ENCODE measurements around the gene KIFC1. TPM values are rescaled to one million over a fixed set of nuclear protein-coding genes. Genes with fewer than 3 reads are reported as not detected.

KIFC1 gene
- total RNA-seq, 2 donors from 2014 or later, result 56.6 to 94.3 TPM

DNA sequence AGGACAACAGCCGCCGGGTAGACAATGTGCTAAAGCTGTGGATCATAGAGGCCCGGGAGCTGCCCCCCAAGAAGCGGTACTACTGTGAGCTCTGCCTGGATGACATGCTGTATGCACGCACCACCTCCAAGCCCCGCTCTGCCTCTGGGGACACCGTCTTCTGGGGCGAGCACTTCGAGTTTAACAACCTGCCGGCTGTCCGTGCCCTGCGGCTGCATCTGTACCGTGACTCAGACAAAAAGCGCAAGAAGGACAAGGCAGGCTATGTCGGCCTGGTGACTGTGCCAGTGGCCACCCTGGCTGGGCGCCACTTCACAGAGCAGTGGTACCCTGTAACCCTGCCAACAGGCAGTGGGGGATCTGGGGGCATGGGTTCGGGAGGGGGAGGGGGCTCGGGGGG, 46.0 kb downstream of the KIFC1 start:
- Mint-ChIP-seq H3K4me1 (peaks cover 14% of the 10 kb centered on the region), H3K27me3 (ENCODE audit: insufficient read depth) (no peaks in the 10 kb centered on the region), H3K27ac (no peak overlapping the region), H3K4me3 (no peak overlapping the region), H3K9me3 (no peaks in the 10 kb centered on the region), H3K36me3 (ENCODE audit: low read depth) (peaks cover 68% of the 10 kb centered on the region)
- Histone ChIP-seq H3K9ac (ENCODE audit: extremely low read depth, low read length, poor library complexity, severe bottlenecking) (no peak overlapping the region), H3K9me3 (ENCODE audit: control insufficient read depth, low read length) (no peaks in the 10 kb centered on the region), H3K4me1 (ENCODE audit: control insufficient read depth, insufficient read depth, low read length) (peaks cover 1% of the 10 kb centered on the region), H3K27ac (ENCODE audit: low read depth, low read length) (no peak overlapping the region), H3K36me3 (ENCODE audit: control insufficient read depth, insufficient read depth, low read length) (peaks cover 53% of the 10 kb centered on the region), H3K27me3 (ENCODE audit: control insufficient read depth, insufficient read depth, low read length, poor library complexity, severe bottlenecking) (no peaks in the 10 kb centered on the region), H3K4me3 (ENCODE audit: low read length) (no peak overlapping the region)
- 95 to 96% methylated on average over 9 to 18 of the region's 18 CpGs for WGBS, 2 experiments (ENCODE audit: insufficient coverage in 1 of 2, insufficient read length in 1 of 2)
- TF ChIP-seq, protein P1, sequence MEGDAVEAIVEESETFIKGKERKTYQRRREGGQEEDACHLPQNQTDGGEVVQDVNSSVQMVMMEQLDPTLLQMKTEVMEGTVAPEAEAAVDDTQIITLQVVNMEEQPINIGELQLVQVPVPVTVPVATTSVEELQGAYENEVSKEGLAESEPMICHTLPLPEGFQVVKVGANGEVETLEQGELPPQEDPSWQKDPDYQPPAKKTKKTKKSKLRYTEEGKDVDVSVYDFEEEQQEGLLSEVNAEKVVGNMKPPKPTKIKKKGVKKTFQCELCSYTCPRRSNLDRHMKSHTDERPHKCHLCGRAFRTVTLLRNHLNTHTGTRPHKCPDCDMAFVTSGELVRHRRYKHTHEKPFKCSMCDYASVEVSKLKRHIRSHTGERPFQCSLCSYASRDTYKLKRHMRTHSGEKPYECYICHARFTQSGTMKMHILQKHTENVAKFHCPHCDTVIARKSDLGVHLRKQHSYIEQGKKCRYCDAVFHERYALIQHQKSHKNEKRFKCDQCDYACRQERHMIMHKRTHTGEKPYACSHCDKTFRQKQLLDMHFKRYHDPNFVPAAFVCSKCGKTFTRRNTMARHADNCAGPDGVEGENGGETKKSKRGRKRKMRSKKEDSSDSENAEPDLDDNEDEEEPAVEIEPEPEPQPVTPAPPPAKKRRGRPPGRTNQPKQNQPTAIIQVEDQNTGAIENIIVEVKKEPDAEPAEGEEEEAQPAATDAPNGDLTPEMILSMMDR (conservative IDR thresholded peaks at IDR 0.05), result no peak
- no peak for DNase-seq

DNA sequence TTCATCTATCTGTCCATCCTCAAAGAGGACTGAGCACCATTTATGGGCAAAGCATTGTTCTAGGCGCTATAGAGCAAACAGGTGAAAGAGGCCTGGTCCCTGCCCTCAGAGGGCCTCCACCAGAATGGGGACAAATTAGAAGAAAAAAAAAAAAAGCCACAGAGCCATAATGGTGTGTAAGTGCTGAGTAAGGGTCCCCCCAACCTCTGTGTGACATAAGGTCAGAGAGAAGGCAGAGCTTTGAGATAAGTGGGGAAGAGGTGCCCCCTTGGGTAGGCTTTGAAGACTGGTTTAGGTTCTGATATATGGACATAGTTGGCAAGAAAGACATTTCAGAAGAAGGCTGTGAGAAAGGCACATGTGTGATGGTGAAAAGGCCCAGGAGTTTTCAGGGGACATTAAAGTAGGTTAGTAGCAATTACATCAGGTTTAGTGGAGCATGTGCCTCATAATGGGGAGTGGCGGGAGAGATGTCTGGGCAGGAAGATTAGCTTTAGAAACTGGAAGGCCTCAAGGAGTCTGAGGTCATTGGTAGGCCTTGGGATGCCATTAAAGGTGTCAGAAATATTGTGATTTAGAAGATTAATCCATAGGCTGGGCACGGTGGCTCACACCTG, 47.5 kb downstream of the KIFC1 start:
- peaks cover 69% of the 10 kb centered on the region for H3K36me3 Mint-ChIP-seq (ENCODE audit: low read depth)
- H3K27ac Mint-ChIP-seq, result no peak overlapping the region
- no peak overlapping the region for H3K4me3 Mint-ChIP-seq
- H3K4me1 ChIP-seq (ENCODE audit: control insufficient read depth, insufficient read depth, low read length), result no peaks in the 10 kb centered on the region
- peaks cover 2% of the 10 kb centered on the region for H3K4me1 Mint-ChIP-seq
- TF ChIP-seq, protein P1 (conservative IDR thresholded peaks at IDR 0.05), result no peak
- no peak for DNase-seq
- no peaks in the 10 kb centered on the region for H3K27me3 Mint-ChIP-seq (ENCODE audit: insufficient read depth)
- H3K9ac ChIP-seq (ENCODE audit: extremely low read depth, low read length, poor library complexity, severe bottlenecking), result no peak overlapping the region
- H3K9me3 Mint-ChIP-seq, result no peaks in the 10 kb centered on the region
- no peak overlapping the region for H3K4me3 ChIP-seq (ENCODE audit: low read length)
- no peaks in the 10 kb centered on the region for H3K9me3 ChIP-seq (ENCODE audit: control insufficient read depth, low read length)
- H3K27me3 ChIP-seq (ENCODE audit: control insufficient read depth, insufficient read depth, low read length, poor library complexity, severe bottlenecking), result no peaks in the 10 kb centered on the region
- peaks cover 65% of the 10 kb centered on the region for H3K36me3 ChIP-seq (ENCODE audit: control insufficient read depth, insufficient read depth, low read length)
- H3K27ac ChIP-seq (ENCODE audit: low read depth, low read length), result no peak overlapping the region
- 95 to 98% methylated on average over 2 to 3 of the region's 3 CpGs for WGBS, 2 experiments (ENCODE audit: insufficient coverage in 1 of 2, insufficient read length in 1 of 2)

DNA sequence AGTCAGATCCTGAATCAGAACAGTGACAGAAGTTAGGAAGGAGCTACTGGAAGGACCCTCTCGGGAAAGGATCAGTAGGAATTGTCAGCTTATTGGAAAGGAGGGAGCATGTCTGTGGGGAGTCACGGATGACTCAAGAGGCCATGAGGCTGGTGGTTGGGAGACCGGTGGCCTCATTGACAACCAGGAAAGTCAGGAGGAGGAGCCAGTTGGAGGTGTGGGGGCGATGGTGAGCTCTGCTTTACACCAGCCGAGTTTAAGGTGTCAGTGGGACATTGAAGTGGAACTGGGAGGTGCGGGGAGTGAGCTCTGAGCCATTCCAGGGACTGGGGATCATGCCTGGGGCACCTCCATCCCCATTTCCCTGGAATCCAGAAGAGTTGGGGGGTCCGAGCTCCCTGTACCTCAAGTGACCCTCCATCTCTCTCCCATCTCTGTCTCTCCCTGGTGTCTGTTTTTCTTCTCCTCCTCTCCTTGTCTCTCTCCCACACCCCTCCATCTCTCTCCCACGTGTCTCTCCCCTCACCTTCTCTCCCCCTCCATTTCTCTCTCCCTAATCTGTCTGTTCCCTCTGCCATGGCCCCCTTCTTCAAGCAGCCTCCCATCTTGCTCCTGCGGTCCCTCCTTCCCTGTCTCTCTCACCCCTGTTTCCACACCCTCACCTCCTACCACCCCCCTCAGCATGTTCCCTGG, 48.5 kb downstream of the KIFC1 start:
- H3K27me3 ChIP-seq (ENCODE audit: control insufficient read depth, insufficient read depth, low read length, poor library complexity, severe bottlenecking), result no peaks in the 10 kb centered on the region
- H3K36me3 ChIP-seq (ENCODE audit: control insufficient read depth, insufficient read depth, low read length), result peaks cover 73% of the 10 kb centered on the region
- TF ChIP-seq, protein P1 (conservative IDR thresholded peaks at IDR 0.05), result no peak
- H3K27me3 Mint-ChIP-seq (ENCODE audit: insufficient read depth), result no peaks in the 10 kb centered on the region
- no peaks in the 10 kb centered on the region for H3K9me3 Mint-ChIP-seq
- no peak for DNase-seq
- WGBS, 2 experiments (ENCODE audit: insufficient coverage in 1 of 2, insufficient read length in 1 of 2), result 88 to 94% methylated on average over 5 to 9 of the region's 9 CpGs
- no peaks in the 10 kb centered on the region for H3K9me3 ChIP-seq (ENCODE audit: control insufficient read depth, low read length)
- H3K4me1 ChIP-seq (ENCODE audit: control insufficient read depth, insufficient read depth, low read length), result no peaks in the 10 kb centered on the region
- H3K4me3 Mint-ChIP-seq, result no peak overlapping the region
- H3K36me3 Mint-ChIP-seq (ENCODE audit: low read depth), result peaks cover 78% of the 10 kb centered on the region
- H3K4me1 Mint-ChIP-seq, result no peaks in the 10 kb centered on the region
- no peak overlapping the region for H3K27ac ChIP-seq (ENCODE audit: low read depth, low read length)
- no peak overlapping the region for H3K9ac ChIP-seq (ENCODE audit: extremely low read depth, low read length, poor library complexity, severe bottlenecking)
- H3K27ac Mint-ChIP-seq, result no peak overlapping the region
- H3K4me3 ChIP-seq (ENCODE audit: low read length), result no peak overlapping the region

All from endodermal cell (in vitro differentiated cells).